Ammon's horn (tissue), 1 donor: ENCODE measurements around the gene SUGCT.

Experiments used
- DNase-seq: peaks from one replicate; pipeline ENCODE4 v3.0.0-alpha.2; 2016; ENCODE audit warnings: low spot score

SUGCT gene

DNA sequence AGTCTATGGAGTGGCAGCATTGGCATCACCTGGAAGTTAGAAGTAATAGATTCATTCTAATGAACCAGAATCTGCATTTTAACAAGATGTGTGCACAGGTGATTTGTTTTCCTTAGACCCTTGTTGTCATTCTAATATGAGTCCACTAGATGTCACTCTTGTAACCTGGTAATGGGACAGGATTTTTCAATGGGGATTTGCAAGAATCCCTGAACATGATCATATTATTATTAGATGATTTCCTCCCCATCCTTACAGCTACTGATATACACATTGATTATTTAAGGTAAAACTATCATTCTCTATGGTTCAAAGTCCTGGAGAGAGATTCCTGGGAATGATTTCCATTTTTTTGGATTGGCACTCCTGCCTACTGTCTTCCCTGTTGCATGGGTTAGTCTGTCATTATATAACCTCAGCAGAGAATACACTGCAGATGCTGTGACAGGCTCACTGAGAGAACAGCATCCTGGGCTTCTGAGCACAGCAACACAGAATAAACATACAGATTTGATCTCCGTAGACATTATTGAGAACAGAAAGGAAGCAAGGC is 194.9 kb downstream of the SUGCT start:
- DNase-seq: peak; percentile 75

DNA sequence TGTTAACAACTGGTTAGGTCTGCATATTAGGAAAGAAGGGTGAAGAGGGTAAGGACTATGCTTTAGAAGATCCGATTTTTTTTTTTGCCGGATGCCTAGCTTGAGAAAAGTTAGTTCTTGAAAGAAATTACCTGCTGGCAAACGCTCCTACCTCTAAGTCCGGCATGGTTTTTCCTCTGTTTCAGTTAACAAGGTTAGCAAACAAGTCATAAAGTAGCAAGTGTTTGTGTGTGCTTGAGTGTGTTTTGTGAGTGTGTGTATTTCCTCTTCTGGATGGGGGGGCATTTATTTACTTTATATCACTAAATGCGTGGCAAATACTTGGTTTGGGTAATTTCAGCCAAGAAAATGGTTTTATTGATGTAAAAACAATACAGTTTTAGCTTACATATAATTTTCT is 195.6 kb downstream of the SUGCT start:
- no peak for DNase-seq

DNA sequence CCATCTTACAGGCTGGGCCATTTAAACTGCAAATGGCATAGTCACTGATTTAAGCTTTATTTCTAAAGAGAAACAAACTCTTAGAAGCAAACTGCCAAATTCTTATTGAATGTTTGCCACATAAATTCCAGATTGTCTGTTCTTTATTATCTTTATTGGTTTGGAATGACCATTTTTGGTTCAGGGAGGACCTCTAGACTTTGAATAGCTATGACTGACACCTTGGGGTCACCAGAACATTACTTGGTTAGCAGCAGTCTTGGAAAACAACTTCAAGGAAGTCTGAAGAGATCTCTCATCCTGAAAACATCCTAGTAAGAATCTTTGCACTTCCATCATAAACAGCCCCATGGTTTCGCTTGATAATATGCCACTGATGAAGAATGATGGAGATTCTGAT is 197.1 kb downstream of the SUGCT start:
- DNase-seq: no peak

DNA sequence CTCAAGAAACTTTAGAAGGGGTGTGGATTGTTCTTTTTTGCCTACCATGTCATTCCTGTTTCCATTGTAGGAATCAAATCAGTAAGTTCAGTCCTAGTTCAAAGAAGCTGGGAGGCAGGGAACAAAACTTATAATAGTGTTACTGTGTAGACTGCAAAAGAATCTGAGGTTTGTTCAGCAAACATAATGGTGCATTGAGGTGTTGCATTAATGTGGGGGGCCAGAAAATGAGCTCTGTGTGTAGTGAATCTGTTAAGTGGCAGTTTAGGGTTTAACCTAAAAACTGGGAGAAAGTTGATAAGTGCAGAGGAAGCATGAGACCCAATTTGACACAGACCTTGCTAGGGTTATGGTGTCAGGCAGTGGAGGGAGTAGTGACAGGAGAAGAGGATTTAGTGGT is 197.7 kb downstream of the SUGCT start:
- DNase-seq: no peak

DNA sequence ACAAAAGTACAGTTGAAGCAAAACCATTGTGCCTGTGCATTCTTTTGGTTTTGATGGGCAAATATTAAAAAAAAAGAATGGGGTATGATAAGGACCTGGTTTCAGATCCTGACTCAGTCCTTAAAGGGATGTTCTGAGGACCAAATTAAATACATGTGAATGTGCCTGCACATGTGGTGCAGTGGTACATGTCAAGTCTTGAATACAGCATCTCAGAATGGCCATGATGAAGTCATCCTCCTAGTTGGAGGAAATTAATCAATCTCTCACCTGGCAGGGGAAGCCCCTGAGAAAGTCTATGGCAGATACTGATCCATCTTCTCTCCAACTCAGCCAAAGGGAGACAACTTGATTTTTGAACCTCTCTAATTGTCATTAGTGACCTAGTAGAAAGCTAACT is 207.0 kb downstream of the SUGCT start:
- no peak for DNase-seq

DNA sequence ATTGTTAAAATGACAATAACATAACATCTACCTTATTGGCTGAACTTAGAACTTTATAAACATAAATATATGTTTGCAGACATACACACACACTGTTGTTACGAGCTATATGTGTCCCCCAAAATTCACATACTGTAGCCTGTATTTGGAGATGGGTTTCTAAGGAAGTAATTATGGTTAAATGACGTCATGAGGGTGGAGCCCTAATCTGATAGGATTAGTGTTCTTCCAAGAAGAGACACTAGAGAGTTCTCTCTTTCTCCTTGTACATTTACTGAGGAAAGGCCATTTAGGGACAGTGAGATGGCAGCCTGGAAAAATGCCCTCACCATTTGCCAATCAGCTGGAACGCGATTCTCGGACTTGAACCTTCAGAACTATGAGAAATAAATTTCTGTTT is 211.7 kb downstream of the SUGCT start:
- no peak for DNase-seq

DNA sequence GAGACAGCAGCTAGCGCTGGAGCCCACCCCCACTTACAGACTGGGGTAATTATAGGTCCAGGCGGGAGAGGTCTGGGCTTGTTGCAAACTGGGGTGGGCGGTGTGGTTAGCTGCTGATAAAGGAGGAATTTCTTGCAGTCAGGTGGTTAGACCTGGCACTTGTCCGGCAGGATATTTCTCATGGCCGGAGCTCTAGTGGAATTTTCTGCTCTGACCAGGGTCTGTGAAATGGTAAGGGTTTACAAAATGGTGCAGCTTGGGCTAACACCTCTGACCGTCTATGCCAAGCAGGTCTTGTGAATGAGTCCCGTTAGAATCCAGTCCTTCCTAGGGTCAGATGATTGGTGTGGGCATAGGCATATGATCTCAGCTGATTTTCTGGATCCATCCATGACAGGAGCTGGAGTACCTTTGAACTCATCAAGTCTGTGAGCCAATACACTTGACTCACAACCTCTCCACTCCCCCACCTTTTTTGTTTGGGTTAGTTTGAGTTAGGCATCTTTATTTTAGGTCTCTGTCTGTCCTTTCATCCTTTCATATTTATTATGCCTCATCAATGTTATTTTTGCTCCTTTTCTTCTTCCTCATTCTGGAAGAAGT is 213.4 kb downstream of the SUGCT start:
- no peak for DNase-seq

DNA sequence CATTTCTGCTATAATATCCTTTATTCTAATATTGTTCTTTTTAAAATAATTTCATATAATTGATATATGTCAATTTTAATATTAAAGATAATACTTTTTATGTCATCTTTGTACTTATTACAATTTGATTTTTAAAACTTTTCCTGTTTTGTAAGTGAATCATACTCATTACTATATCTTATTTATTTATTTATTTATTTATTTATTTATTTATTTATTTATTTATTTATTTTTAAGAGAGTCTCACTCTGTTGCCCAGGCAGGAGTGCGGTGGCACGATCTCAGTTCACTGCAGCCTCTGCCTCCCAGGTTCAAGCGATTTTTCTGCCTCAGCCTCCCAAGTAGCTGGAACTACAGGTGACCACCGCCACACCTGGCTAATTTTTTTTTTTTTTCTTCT is 215.3 kb downstream of the SUGCT start:
- no peak for DNase-seq

DNA sequence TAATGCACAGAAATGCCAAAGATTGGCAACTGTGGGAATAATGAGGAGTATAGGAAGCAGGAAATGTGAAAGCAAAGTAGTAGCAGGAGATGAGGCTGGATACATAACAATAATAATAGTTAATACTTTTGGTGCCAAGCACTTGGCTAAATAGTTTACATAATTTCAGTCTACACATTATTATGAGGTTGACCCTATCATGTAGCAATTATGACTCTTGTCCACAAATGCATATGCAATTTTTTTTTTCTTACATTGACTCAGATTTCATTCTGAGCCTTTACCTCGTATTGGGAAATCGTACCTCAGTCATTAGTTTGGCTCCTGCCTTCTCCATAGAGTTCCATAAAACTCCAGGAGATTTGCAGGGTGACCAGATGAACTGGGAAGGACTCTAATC is 219.9 kb downstream of the SUGCT start:
- no peak for DNase-seq

DNA sequence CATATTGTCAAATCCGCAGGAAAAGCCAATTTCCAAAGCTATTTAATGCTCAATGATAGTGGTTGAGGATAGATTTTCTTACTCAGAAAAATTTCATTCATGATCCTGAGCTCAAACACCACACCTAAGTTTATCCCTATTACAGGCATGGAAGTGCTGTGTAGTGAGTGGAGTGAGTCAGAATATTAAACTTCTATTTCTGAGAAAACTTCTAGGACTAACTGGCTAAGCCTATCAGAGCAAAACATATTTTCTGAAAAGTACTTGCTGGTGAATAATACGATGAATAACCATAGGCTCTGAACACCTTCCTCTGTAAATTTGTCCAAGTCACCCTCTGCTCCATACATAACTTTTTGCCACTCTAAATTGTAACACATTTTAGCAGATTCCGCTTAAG is 221.5 kb downstream of the SUGCT start:
- DNase-seq: no peak

DNA sequence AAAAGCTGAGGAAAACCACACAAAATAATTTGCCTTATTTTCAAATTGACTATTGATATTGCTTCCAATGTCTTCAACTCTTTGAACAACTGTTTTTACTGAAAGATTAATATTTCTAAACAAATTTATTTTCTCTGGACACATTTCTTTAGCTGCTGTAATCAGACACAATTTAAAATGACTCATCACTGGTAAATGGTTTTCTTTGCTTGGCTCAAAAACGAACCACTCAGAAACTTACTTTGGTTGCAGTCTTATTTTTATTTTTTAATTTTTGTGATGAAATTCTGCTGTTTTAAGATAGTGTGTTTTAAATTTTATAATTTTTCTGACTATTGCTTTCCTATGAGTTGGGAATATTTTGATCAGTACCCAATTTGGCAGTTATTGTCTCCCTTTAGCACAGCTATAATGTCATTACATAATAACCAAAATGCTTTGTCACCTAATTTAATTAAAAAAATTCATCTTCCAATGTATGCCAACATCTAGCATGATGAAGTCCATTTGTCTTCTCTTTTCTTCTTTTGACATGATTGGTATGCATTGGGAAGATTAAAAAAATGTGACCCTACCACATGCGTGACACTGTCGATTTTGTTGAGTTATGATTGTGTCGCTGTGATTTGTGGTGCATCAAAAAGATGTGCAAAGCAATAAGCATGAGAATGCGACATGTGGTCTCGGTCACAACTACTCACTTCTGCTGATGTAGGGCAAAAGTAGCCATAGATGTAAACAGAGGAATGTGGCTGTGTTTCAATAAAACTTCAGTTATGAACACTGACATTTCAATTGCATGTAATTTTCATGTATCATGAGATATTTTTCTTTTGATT is 222.3 kb downstream of the SUGCT start:
- DNase-seq: no peak

DNA sequence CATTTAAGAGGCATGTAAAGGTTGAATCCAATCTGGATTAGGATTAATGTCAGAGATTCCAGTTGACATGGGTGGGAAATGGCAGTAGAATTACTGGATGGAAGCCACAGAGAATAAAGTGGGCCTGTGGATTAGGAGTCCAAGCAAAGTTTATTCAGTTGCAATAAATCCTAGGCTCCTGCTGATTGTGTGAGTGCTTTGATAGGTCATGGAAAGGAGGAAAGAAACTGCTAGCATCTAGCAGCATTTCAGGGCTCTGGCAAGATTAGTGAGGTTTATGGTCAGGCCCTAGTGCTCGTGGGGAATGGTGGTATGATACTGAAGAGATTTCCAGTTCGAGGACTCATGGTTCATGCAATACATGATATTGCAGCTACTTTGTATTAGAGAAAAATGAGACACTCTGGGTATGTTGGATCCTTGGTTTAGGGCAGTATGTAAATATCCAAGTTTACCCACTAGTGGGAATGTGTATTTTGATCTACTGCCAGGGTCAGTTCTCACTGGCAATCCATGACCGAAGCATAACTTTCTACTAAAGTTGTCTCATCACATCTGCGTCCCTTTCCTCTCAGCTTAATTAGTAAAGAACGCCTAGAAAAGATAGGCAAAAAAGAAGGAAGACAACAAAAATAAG is 235.0 kb downstream of the SUGCT start:
- no peak for DNase-seq

DNA sequence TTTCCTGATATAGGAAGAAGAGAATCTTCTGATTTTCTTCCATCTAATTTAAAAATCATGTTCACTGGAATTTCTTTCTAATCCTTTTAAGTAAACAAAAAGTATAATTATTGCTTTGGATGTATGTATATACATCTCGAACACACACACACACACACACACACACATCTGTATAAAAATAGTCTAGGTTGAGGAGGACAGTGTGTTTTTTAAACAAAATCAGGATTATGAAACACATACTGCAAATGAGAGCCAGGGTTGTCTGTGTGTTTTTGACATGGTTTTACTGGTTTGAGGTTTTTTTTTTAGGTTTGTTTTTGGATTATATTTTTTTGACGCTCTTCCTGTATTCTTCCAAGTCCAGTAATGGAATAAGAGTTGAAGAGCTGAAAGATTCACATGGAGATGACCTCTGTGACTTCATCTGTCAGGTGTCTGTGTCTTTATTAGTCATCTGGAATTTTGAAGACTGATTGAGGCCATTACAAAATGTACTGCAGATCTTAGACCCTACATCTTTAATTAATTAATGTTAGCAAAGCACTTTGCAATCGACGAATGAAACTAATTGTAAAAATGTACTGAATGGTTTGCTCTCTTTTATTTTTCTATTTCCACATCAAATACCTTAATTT is 237.1 kb downstream of the SUGCT start:
- no peak for DNase-seq

DNA sequence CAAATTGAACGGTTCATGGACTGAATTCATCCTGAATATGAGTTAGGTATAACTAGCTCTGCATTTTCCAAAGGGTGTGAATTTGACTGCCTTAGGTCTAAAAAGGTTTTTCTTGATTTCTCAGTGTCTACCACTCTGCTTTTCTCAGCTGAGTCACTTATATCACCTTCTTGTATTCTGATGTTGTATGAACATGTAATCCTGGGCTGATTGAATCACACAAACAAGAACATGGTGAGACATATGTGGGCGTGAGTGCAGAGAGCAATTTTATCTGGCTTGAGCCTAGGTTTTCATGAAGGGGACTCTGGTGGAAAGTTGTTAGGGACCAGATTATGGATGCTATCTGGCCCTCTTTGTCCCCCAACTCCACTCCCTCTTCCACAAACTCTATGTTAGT is 239.8 kb downstream of the SUGCT start:
- no peak for DNase-seq

DNA sequence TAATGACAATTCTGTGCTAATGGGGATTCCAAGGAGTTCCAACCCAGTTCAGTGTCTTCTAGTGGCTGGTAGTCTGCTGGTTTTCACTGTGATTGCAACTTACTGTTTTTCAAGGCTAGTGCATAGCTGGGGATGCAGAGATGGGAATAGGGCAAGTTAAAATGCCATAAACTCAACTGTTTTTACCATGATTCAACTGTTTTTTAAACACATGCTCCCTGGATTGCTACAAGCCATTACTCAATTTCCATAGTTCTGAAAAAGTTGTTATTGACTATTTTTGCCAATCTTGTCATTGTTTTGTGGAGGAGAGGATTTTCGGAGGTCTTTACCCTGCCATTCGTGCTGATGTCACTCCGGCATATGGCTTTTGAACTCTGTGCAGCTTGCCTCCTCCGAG is 245.3 kb downstream of the SUGCT start:
- no peak for DNase-seq

DNA sequence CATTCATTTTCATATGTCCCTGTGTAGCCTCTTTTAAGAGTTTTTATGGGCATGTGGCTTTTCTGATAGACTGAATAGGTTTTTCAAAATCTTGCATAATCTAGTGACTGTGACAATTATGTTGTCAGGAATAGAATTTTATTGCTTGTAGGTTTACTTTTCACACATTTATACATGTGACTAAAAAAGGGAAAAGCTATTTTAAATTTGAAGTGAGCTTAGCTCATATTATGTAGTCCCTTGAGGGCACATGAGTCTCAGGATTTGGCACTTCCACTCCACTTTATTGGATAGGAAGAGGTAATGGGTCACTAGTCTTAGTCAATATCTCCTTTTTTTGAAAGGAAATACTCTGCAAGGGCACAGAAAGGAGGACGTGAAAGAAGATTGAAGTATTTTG is 247.3 kb downstream of the SUGCT start:
- DNase-seq: no peak

DNA sequence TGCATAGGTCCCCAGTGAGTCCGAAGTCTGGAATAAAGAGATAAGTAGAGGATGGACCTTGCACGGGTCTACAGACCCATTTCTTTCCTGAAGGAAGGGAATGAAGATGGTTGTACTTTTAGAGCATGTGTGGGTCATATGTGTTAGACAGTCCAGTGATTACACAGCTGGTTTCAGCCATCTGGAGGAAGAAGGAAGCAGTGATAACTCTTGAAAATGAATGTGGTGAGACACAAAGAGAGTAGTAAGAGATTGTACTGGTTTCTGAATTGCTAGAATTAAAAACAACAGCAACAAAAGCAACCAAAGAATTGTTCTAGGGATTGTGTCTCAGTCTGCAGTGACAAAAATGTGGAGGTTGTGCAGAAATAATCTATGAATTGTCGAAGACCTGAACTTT is 258.9 kb downstream of the SUGCT start:
- DNase-seq: no peak

DNA sequence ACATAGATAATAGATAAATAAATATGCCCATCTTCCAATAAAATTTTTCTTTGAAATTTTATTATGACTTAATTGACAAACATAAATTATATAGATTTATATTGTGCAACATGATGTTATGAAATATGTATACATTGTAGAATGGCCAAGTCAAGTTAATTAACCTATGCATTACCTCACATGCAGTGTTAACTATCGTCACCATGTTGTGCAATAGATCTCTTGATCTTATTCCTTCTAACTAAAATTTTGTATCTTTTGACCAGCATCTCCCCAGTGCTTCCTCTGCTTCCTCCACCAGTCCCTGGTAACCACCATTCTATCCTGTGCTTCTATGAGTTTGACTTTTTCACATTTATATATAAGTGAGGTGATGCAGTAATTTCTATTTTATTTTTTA is 259.6 kb downstream of the SUGCT start:
- DNase-seq: no peak

DNA sequence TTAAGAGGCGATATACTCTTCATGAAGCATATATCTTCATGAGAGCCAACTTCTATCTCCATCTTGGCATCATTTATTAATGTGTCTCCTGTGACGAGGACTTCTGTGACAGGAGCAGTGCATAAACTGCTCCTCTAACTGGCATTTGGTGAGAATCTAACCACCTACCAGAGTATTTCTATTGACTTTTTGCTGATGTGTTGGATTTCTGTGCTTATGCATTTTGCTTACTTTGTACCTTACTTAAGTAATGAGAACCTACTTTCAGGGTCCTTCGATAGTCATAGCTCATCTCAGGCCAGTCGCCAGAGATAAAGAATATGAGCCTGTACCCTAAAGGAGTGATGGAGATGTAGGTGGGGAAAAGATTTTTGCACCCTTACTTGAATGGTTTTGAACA is 265.7 kb downstream of the SUGCT start:
- DNase-seq: no peak

DNA sequence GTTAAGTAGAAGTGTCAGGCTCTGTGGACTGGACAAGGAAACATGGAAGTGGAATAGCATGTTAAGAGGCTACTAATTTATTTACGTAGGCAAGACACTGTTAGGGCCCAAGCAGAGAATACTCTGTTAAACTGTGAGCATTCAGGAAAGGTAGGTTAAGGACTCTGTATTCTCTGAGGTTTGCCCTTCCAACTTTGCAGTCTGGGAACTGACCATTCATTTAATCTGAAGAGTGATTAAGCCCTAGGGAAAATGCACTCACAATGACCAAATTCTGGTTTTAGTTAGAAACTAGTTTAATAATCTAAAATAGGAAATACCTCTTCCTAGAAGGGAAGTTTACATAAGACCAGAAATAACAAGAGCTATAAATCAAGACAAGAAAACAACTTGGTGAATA is 266.6 kb downstream of the SUGCT start:
- no peak for DNase-seq

DNA sequence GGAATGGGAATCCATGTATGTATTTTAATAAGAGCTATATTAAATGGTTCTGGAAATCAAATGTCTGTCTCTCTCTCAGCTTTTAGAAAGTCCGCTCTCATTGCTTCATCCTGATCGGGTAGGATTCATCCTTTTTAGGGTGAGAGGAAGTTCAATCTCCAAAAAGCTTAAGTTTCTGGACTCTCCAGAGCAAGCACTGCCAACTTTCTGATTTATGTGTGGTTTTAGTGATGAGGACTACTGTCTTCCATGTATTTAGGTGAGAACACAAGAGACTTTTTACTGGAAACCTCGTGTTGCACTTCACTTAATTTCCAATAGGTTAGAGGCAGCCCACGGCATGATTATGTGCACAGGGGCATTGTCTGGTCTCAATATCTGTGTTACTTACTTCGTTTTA is 267.9 kb downstream of the SUGCT start:
- no peak for DNase-seq

DNA sequence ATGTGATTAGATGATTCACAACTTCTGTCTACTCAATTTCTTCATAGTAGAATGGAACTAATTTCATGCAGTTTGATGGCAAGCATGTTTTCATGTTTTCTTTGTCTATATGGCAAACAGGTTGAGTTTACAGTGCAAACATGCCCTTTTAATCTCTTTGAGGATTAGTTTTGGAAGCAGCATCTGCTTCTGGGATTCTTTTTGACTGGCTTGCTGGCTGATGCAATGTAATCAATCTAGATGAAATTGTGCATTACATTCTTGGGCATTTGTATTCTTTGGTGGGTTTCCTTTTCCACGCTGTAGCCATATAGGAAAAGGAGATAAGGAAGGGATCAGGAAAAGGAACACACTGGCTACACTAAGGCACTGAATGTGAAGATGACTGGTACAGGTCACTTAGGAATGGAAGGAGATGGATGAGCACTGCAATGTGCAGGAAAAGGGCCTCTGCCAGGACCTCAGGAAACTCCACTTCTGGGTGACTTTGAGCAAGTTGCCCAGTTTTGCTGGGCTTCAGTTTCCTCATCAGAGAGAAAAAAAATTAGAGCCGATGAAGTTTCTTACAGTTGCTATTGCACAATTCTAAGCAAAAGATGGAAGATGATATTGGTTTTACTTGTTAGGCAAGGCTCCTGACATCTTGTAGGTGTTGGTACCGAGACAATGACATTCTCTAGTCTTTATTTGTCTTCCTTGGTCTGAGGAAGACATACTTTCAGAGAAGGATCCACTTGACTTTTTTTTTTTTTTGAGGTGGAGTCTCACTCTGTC is 269.1 kb downstream of the SUGCT start:
- no peak for DNase-seq
